HEK293 (cell line): ENCODE results near the gene SCRT2.

Source experiments
- CTCF ChIA-PET: fragments of 350-600 bp; formaldehyde crosslinking; extraction: SDS; loops from one replicate; lab custom pipeline; 2021; ENCODE audit warnings: antibody characterized with exemption; lab: Yijun Ruan, JAX
- POLR2A ChIA-PET: fragments of 300-600 bp; formaldehyde crosslinking; extraction: SDS; loops from one replicate; lab custom pipeline; 2020; ENCODE audit warnings: antibody characterized with exemption, inconsistent platforms; lab: Yijun Ruan, JAX
- H3K27ac ChIP-seq: fragments of 200-500 bp; sonication (Bioruptor generic); 2 replicates; pipeline ENCODE4 v1.5.1; 2014; ENCODE audit warnings: low read depth, low read length, control low read depth, inconsistent platforms; ENCODE audit errors: extremely low read depth
- H3K36me3 ChIP-seq, 2 experiments: fragments of 200-500 bp in 1 of 2; sonication (Bioruptor generic) in 1 of 2; 1 replicate in 1 of 2; 2 replicates in 1 of 2; pipeline ENCODE4 v1.5.1; 2014 to 2017; ENCODE audit warnings: inconsistent platforms in 2 of 2, low read length in 2 of 2; ENCODE audit not compliant: control insufficient read depth in 2 of 2, insufficient read depth in 1 of 2
- H3K4me1 ChIP-seq: fragments of 200-500 bp; sonication (Bioruptor generic); 2 replicates; pipeline ENCODE4 v1.5.1; 2014; ENCODE audit warnings: mild to moderate bottlenecking, low read length, inconsistent platforms; ENCODE audit not compliant: control insufficient read depth, insufficient read depth
- H3K4me3 ChIP-seq: 2 replicates; pipeline ENCODE4 v1.5.1; 2011; ENCODE audit warnings: low read depth, mild to moderate bottlenecking, control low read depth, low read length, moderate library complexity
- H3K9me3 ChIP-seq: fragments of 200-500 bp; sonication (Bioruptor generic); 2 replicates; pipeline ENCODE4 v1.5.1; 2014; ENCODE audit warnings: low read depth, low read length, inconsistent platforms; ENCODE audit not compliant: control insufficient read depth, insufficient read depth
- GLIS1 ChIP-seq: fragments of 450-650 bp; formaldehyde crosslinking; IDR thresholded peaks from 2 replicates; pipeline ENCODE4 v1.5.1; 2016; ENCODE audit warnings: missing biosample characterization, missing genetic modification characterization
- IKZF3 ChIP-seq: fragments of 450-650 bp; IDR thresholded peaks from 2 replicates; pipeline ENCODE4 v1.5.0; 2018; ENCODE audit warnings: missing biosample characterization, mild to moderate bottlenecking, missing genetic modification characterization, moderate library complexity
- KLF9 ChIP-seq: fragments of 450-650 bp; formaldehyde crosslinking; IDR thresholded peaks from 2 replicates; pipeline ENCODE4 v1.5.1; 2016; ENCODE audit warnings: missing biosample characterization, missing genetic modification characterization, low read depth
- SP3 ChIP-seq: fragments of 450-650 bp; formaldehyde crosslinking; IDR thresholded peaks from 2 replicates; pipeline ENCODE4 v1.5.1; 2016; ENCODE audit warnings: missing biosample characterization, missing genetic modification characterization
- ZBTB48 ChIP-seq: fragments of 450-650 bp; formaldehyde crosslinking; IDR thresholded peaks from 2 replicates; pipeline ENCODE4 v1.5.1; 2016; ENCODE audit warnings: missing biosample characterization, missing genetic modification characterization
- ZFHX2 ChIP-seq: fragments of 450-650 bp; formaldehyde crosslinking; conservative IDR thresholded peaks from 2 replicates; pipeline ENCODE4 v1.5.1; 2016; ENCODE audit warnings: missing biosample characterization, missing genetic modification characterization
- ZFP69B ChIP-seq: fragments of 450-650 bp; formaldehyde crosslinking; IDR thresholded peaks from 2 replicates; pipeline ENCODE4 v1.5.1; 2016; ENCODE audit warnings: missing biosample characterization, missing genetic modification characterization
- ZNF114 ChIP-seq: fragments of 450-650 bp; formaldehyde crosslinking; IDR thresholded peaks from 2 replicates; pipeline ENCODE4 v1.5.0; 2017; ENCODE audit warnings: missing biosample characterization, missing genetic modification characterization
- ZNF394 ChIP-seq: fragments of 450-650 bp; formaldehyde crosslinking; IDR thresholded peaks from 2 replicates; pipeline ENCODE4 v1.5.1; 2016; ENCODE audit warnings: missing biosample characterization, missing genetic modification characterization, mild to moderate bottlenecking, moderate library complexity, borderline replicate concordance
- ZNF423 ChIP-seq: fragments of 450-650 bp; formaldehyde crosslinking; IDR thresholded peaks from 2 replicates; pipeline ENCODE4 v1.5.1; 2016; ENCODE audit warnings: missing biosample characterization, missing genetic modification characterization
- ZNF48 ChIP-seq: fragments of 450-650 bp; formaldehyde crosslinking; IDR thresholded peaks from 2 replicates; pipeline ENCODE4 v1.5.1; 2016; ENCODE audit warnings: missing biosample characterization, missing genetic modification characterization
- ZNF514 ChIP-seq: fragments of 450-650 bp; formaldehyde crosslinking; IDR thresholded peaks from 2 replicates; pipeline ENCODE4 v1.5.1; 2016; ENCODE audit warnings: missing biosample characterization, missing genetic modification characterization
- ZNF544 ChIP-seq: fragments of 450-650 bp; formaldehyde crosslinking; IDR thresholded peaks from 2 replicates; pipeline ENCODE4 v1.5.0; 2017; ENCODE audit warnings: missing biosample characterization, missing genetic modification characterization
- ZNF621 ChIP-seq: fragments of 450-650 bp; formaldehyde crosslinking; IDR thresholded peaks from 2 replicates; pipeline ENCODE4 v1.5.1; 2017; ENCODE audit warnings: missing biosample characterization, missing genetic modification characterization
- ZNF626 ChIP-seq: fragments of 450-650 bp; sonication (Bioruptor Pico); formaldehyde crosslinking; IDR thresholded peaks from 2 replicates; pipeline ENCODE4 v1.5.1; 2018; ENCODE audit warnings: missing biosample characterization, missing genetic modification characterization, inconsistent platforms
- ZNF658 ChIP-seq: fragments of 450-650 bp; formaldehyde crosslinking; IDR thresholded peaks from 2 replicates; pipeline ENCODE4; 2016; ENCODE audit warnings: missing biosample characterization, missing genetic modification characterization
- ZNF677 ChIP-seq: fragments of 450-650 bp; IDR thresholded peaks from 2 replicates; pipeline ENCODE4 v1.5.0; 2018; ENCODE audit warnings: missing biosample characterization, mild to moderate bottlenecking, missing genetic modification characterization, moderate library complexity
- ZNF791 ChIP-seq: fragments of 450-650 bp; formaldehyde crosslinking; IDR thresholded peaks from 2 replicates; pipeline ENCODE4 v1.5.1; 2016; ENCODE audit warnings: missing biosample characterization, missing genetic modification characterization
- TF ChIP-seq, protein P1 (sequence below): fragments of 450-650 bp; formaldehyde crosslinking; IDR thresholded peaks from 2 replicates; pipeline ENCODE4 v1.5.1; 2016; ENCODE audit warnings: missing biosample characterization, missing genetic modification characterization, borderline replicate concordance
- TF ChIP-seq, protein P2 (sequence below): fragments of 450-650 bp; formaldehyde crosslinking; IDR thresholded peaks from 2 replicates; pipeline ENCODE4 v1.5.1; 2016; ENCODE audit warnings: missing biosample characterization, missing genetic modification characterization, borderline replicate concordance
- TF ChIP-seq, protein P3 (sequence below): fragments of 450-650 bp; formaldehyde crosslinking; IDR thresholded peaks from 2 replicates; pipeline ENCODE4 v1.5.1; 2016; ENCODE audit warnings: missing biosample characterization, missing genetic modification characterization

SCRT2 gene

DNA sequence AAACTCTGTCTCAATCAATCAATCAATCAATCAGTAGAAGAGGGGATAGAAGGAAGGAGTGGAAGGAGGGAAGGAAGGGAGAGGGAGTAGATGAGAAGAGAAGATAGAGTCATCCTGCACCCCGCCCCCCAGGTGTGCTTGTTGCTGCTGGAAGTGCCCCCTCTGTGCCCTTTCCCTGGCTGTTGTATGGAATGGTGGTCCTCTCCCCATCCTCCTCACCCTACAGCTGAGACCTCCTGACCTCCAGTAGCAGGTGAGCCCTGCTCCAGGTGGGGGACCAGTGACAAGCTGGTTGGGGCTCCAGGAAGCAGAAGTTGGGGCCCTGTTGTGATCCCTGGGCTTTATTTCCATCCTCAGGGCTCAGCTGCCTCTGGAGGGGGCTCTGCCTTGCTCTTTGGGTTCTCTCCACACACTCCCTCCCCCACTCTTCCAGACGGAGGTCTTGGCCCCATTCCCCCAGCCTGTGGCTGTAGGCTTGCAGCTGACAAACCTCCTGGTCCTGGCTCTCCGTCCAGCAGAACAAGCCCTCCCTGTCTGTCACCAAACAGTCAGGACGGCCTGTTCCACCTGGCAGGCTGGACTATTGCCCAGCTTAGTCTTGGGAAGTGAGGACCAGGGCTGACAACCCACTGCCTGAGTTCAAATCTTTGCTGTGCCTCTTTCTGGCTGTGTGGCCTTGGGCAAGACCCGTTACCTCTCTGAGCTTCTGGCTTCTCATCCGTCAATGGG, 26.0 kb upstream of the SCRT2 start (continued):
- TF ChIP-seq, protein P1, sequence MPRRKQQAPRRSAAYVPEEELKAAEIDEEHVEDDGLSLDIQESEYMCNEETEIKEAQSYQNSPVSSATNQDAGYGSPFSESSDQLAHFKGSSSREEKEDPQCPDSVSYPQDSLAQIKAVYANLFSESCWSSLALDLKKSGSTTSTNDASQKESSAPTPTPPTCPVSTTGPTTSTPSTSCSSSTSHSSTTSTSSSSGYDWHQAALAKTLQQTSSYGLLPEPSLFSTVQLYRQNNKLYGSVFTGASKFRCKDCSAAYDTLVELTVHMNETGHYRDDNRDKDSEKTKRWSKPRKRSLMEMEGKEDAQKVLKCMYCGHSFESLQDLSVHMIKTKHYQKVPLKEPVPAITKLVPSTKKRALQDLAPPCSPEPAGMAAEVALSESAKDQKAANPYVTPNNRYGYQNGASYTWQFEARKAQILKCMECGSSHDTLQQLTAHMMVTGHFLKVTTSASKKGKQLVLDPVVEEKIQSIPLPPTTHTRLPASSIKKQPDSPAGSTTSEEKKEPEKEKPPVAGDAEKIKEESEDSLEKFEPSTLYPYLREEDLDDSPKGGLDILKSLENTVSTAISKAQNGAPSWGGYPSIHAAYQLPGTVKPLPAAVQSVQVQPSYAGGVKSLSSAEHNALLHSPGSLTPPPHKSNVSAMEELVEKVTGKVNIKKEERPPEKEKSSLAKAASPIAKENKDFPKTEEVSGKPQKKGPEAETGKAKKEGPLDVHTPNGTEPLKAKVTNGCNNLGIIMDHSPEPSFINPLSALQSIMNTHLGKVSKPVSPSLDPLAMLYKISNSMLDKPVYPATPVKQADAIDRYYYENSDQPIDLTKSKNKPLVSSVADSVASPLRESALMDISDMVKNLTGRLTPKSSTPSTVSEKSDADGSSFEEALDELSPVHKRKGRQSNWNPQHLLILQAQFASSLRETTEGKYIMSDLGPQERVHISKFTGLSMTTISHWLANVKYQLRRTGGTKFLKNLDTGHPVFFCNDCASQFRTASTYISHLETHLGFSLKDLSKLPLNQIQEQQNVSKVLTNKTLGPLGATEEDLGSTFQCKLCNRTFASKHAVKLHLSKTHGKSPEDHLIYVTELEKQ (tag by site-specific recombination): no peak
- TF ChIP-seq SP3 (tag by site-specific recombination) (no peak), ZNF394 (tag by site-specific recombination) (no peak), GLIS1 (tag by site-specific recombination) (no peak), IKZF3 (tag by site-specific recombination) (no peak)
- TF ChIP-seq, protein P2, sequence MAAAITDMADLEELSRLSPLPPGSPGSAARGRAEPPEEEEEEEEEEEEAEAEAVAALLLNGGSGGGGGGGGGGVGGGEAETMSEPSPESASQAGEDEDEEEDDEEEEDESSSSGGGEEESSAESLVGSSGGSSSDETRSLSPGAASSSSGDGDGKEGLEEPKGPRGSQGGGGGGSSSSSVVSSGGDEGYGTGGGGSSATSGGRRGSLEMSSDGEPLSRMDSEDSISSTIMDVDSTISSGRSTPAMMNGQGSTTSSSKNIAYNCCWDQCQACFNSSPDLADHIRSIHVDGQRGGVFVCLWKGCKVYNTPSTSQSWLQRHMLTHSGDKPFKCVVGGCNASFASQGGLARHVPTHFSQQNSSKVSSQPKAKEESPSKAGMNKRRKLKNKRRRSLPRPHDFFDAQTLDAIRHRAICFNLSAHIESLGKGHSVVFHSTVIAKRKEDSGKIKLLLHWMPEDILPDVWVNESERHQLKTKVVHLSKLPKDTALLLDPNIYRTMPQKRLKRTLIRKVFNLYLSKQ (tag by site-specific recombination): no peak

DNA sequence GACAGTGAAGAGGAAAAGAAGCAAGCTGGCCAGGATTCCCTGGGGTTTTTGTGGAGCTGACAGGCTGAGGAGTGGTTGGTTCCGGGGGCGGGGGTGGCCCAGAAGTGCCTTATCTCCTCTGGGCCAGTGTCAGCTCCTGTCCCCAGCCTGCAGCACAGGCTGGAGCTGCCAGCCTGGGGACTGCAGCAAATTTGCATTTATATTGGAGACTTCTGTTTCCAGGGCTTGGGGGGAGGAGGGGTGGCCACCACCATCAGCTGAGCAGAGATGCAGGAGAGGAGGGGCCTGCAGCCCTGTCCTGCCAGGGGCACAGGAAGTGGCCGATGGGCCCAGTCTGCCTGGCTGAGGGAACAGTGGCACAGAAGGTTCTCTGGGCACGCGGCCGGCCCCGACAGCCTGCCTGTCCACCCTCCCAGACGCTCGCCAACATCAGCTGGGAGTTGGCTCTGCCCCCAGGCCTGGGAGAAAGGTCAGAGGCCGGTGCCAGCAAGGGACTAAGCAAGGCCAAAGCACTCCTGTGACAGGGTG, 24.3 kb upstream of the SCRT2 start:
- H3K4me3 ChIP-seq: no peak overlapping the region
- H3K4me1 ChIP-seq: no peaks in the 10 kb centered on the region
- no peaks in the 10 kb centered on the region for H3K36me3 ChIP-seq
- ChIA-PET POLR2A (interaction anchor here (0.7 kb wide), 1 partner anchor 33 kb away, joined by 3 read pairs; no protein-coding TSS in a partner anchor), CTCF (interaction anchor here (0.5 to 1.0 kb wide), 3 partner anchors 37 to 40 kb away, joined by 3 read pairs; no protein-coding TSS in a partner anchor)
- TF ChIP-seq ZNF621 (tag by site-specific recombination) (no peak), ZNF791 (tag by site-specific recombination) (no peak), ZBTB48 (no peak), ZNF544 (tag by site-specific recombination) (no peak), ZFHX2 (peak; percentile 36; the same call in 1 of the 2 replicates)
- H3K27ac ChIP-seq: no peak overlapping the region
- no peaks in the 10 kb centered on the region for H3K9me3 ChIP-seq

DNA sequence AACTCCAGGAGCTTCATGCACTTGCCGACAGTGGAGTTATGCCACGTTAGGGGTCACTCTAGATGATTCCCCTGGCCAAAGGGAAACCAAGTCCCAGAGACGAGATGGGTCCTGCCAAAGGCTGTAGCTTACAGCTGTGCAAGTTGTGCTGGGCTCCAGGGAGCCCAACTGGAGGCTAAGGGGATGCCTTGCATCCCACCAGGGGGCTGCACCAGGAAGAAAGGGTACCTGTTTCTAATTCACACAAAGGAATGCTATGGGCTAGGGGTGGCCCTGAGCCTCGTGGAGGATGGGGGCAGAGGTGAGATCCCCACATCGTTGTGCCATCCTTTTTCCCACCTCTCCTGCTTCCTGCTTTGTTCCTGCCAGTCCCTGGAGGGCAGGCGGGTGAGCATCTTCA, 23.7 kb upstream of the SCRT2 start:
- Histone ChIP-seq H3K36me3 (no peaks in the 10 kb centered on the region), H3K4me1 (no peaks in the 10 kb centered on the region), H3K4me3 (no peak overlapping the region), H3K9me3 (no peaks in the 10 kb centered on the region), H3K27ac (no peak overlapping the region)
- TF ChIP-seq ZNF114 (tag by site-specific recombination) (no peak), ZNF658 (tag by site-specific recombination) (no peak), ZNF626 (tag by site-specific recombination) (no peak), ZNF48 (no peak), ZNF514 (tag by site-specific recombination) (no peak), ZNF423 (tag by site-specific recombination) (no peak), KLF9 (tag by site-specific recombination) (no peak), ZNF677 (no peak), ZFP69B (tag by site-specific recombination) (no peak)
- TF ChIP-seq, protein P3, sequence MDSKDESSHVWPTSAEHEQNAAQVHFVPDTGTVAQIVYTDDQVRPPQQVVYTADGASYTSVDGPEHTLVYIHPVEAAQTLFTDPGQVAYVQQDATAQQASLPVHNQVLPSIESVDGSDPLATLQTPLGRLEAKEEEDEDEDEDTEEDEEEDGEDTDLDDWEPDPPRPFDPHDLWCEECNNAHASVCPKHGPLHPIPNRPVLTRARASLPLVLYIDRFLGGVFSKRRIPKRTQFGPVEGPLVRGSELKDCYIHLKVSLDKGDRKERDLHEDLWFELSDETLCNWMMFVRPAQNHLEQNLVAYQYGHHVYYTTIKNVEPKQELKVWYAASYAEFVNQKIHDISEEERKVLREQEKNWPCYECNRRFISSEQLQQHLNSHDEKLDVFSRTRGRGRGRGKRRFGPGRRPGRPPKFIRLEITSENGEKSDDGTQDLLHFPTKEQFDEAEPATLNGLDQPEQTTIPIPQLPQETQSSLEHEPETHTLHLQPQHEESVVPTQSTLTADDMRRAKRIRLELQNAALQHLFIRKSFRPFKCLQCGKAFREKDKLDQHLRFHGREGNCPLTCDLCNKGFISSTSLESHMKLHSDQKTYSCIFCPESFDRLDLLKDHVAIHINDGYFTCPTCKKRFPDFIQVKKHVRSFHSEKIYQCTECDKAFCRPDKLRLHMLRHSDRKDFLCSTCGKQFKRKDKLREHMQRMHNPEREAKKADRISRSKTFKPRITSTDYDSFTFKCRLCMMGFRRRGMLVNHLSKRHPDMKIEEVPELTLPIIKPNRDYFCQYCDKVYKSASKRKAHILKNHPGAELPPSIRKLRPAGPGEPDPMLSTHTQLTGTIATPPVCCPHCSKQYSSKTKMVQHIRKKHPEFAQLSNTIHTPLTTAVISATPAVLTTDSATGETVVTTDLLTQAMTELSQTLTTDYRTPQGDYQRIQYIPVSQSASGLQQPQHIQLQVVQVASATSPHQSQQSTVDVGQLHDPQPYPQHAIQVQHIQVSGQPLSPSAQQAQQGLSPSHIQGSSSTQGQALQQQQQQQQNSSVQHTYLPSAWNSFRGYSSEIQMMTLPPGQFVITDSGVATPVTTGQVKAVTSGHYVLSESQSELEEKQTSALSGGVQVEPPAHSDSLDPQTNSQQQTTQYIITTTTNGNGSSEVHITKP (tag by site-specific recombination): no peak
- CTCF ChIA-PET: interaction anchor here (0.8 kb wide), 1 partner anchor 31 kb away, joined by 3 read pairs; no protein-coding TSS in a partner anchor
- POLR2A ChIA-PET: no interaction called here
